HepG2 (cell line): Measurements from ENCODE around the gene SYMPK. TPM values are rescaled to one million over a fixed set of nuclear protein-coding genes. Genes with fewer than 3 reads are reported as not detected.
A peak's percentile ranks its signal among the peaks of the same experiment; 100 is the strongest.

Source experiments
- DMAP1 ChIP-seq: IDR thresholded peaks from 2 replicates; pipeline ENCODE4 v1.6.1; 2016
- FOXJ3 ChIP-seq: sonication (generic); formaldehyde crosslinking; IDR thresholded peaks from 2 replicates; pipeline ENCODE4 v1.4.0; 2020; ENCODE audit warnings: missing genetic modification reagents, mild to moderate bottlenecking, borderline replicate concordance
- GABPA ChIP-seq, 2 experiments: IDR thresholded peaks; 2 replicates each; pipeline ENCODE4 v1.6.1; 2011 to 2016; ENCODE audit warnings: low read depth in 2 of 2, low read length in 1 of 2, missing biosample characterization in 1 of 2, missing genetic modification characterization in 1 of 2
- KAT2B ChIP-seq: fragments of 150-350 bp; IDR thresholded peaks from 2 replicates; pipeline ENCODE4 v1.6.1; 2014; ENCODE audit warnings: low read depth, low read length, borderline replicate concordance
- KMT2A ChIP-seq: sonication (generic); formaldehyde crosslinking; IDR thresholded peaks from 2 replicates; pipeline ENCODE4 v1.4.0; 2020; ENCODE audit warnings: missing genetic modification reagents
- REXO4 ChIP-seq: sonication (generic); formaldehyde crosslinking; IDR thresholded peaks from 2 replicates; pipeline ENCODE4 v1.8.0; 2022; ENCODE audit warnings: missing genetic modification reagents, mild to moderate bottlenecking, borderline replicate concordance
- SNAPC2 ChIP-seq: sonication (generic); formaldehyde crosslinking; IDR thresholded peaks from 2 replicates; pipeline ENCODE4 v1.8.1; 2022; ENCODE audit warnings: mild to moderate bottlenecking, missing genetic modification reagents
- SYNCRIP ChIP-seq: fragments of 200-400 bp; formaldehyde crosslinking; IDR thresholded peaks from 2 replicates; pipeline ENCODE4 v1.6.1; 2018; ENCODE audit warnings: mild to moderate bottlenecking, low read depth, low read length; ENCODE audit not compliant: insufficient read depth
- TAF15 ChIP-seq: fragments of 200-400 bp; formaldehyde crosslinking; IDR thresholded peaks from one replicate; pipeline ENCODE4 v1.6.1; 2018; ENCODE audit warnings: mild to moderate bottlenecking, low read depth, low read length; ENCODE audit not compliant: poor library complexity, severe bottlenecking
- TCF12 ChIP-seq, 2 experiments: fragments of 450-650 bp in 1 of 2; sonication (generic) in 1 of 2; formaldehyde crosslinking in 1 of 2; IDR thresholded peaks; 2 replicates each; pipeline versions ENCODE4 v1.6.1 to v1.8.0; 2017 to 2022; ENCODE audit warnings: antibody characterized with exemption in 1 of 2, mild to moderate bottlenecking in 1 of 2, missing genetic modification reagents in 1 of 2, moderate library complexity in 1 of 2
- TGIF2 ChIP-seq: IDR thresholded peaks from 2 replicates; pipeline ENCODE4 v1.6.1; 2016; ENCODE audit warnings: control low read depth, missing compliant biosample characterization
- ZNF331 ChIP-seq: sonication (generic); formaldehyde crosslinking; IDR thresholded peaks from 2 replicates; pipeline ENCODE4 v1.4.0; 2020; ENCODE audit warnings: missing genetic modification reagents
- ZNF34 ChIP-seq: sonication (generic); formaldehyde crosslinking; IDR thresholded peaks from 2 replicates; pipeline ENCODE4 v1.4.0; 2020; ENCODE audit warnings: mild to moderate bottlenecking, missing genetic modification reagents, borderline replicate concordance
- ZNF383 ChIP-seq: sonication (generic); formaldehyde crosslinking; IDR thresholded peaks from 2 replicates; pipeline ENCODE4 v1.4.0; 2020; ENCODE audit warnings: missing genetic modification reagents, mild to moderate bottlenecking, borderline replicate concordance
- ZNF543 ChIP-seq: sonication (generic); formaldehyde crosslinking; IDR thresholded peaks from 2 replicates; pipeline ENCODE4 v1.4.0; 2020; ENCODE audit warnings: mild to moderate bottlenecking, missing genetic modification reagents
- ZNF546 ChIP-seq: sonication (generic); formaldehyde crosslinking; conservative IDR thresholded peaks from 2 replicates; pipeline ENCODE4 v1.8.1; 2023; ENCODE audit warnings: mild to moderate bottlenecking, missing genetic modification reagents
- ZNF609 ChIP-seq: sonication (generic); formaldehyde crosslinking; IDR thresholded peaks from 2 replicates; pipeline ENCODE4 v1.4.0; 2020; ENCODE audit warnings: mild to moderate bottlenecking, missing genetic modification reagents, borderline replicate concordance
- ZNF800 ChIP-seq: sonication (generic); formaldehyde crosslinking; IDR thresholded peaks from 2 replicates; pipeline ENCODE4 v1.4.0; 2020; ENCODE audit warnings: missing genetic modification reagents
- ZSCAN5A ChIP-seq: sonication (generic); formaldehyde crosslinking; IDR thresholded peaks from 2 replicates; pipeline ENCODE4 v1.8.0; 2022; ENCODE audit warnings: mild to moderate bottlenecking, missing genetic modification reagents, borderline replicate concordance
- polyA plus RNA-seq, 8 experiments: library from polyadenylated mRNA; depleted of rRNA in 3 of 8; stranded (reverse) in 7 of 8; unstranded in 1 of 8; fragments of >200 nt; fragmentation: Illumina TruSeq in 4 of 8; extraction: Trizol in 4 of 8; gene quantifications; 2 replicates each; pipeline versions ENCODE4 v1.2.1 to v1.2.3, GENCODE V29; 2011 to 2016; ENCODE audit warnings: low read depth in 4 of 8, missing spikeins in 1 of 8, mixed read lengths in 1 of 8; ENCODE audit not compliant: insufficient read depth in 1 of 8
- total RNA-seq, 5 experiments: library from RNA; depleted of rRNA; stranded (reverse); fragments of >200 nt; fragmentation: Illumina TruSeq; extraction: Trizol; gene quantifications; 2 replicates each; pipeline ENCODE4 v1.2.3, GENCODE V29; 2016; ENCODE audit warnings: low read depth in 1 of 5

The SYMPK gene
- total and polyA plus RNA-seq, 2 of the 13 experiments (the other 11 are each of a cell fraction or from before 2014, with no cell fraction given), result 21.9 to 55.7 TPM

- TF ChIP-seq ZNF609 (CRISPR knock-in tag), result peak; percentile 26; the same call in 1 of the 2 replicates
- TF ChIP-seq ZNF331, result 0 out of 2 replicates have a peak, but pooled peaks have one; percentile 30
- no peak; the same call in 1 of the 2 replicates for TF ChIP-seq ZNF800 (CRISPR knock-in tag)
- peak; percentile 80 for TF ChIP-seq GABPA (IDR thresholded peaks at IDR 0.05; ENCODE audit: low read depth, low read length)
- TF ChIP-seq GABPA (CRISPR knock-in tag; IDR thresholded peaks at IDR 0.05; ENCODE audit: low read depth), result peak; percentile 96
- no peak for TF ChIP-seq ZNF543 (CRISPR knock-in tag)
- no peak for TF ChIP-seq TGIF2 (CRISPR knock-in tag)
- TF ChIP-seq ZNF34, result no peak
- no peak for TF ChIP-seq ZNF383 (CRISPR knock-in tag)
- 0 out of 2 replicates have a peak, but pooled peaks have one; percentile 17 for TF ChIP-seq KMT2A (CRISPR knock-in tag)
- no peak; the same call in 1 of the 2 replicates for TF ChIP-seq ZSCAN5A (CRISPR knock-in tag)
- no peak for TF ChIP-seq DMAP1 (CRISPR knock-in tag)
- TF ChIP-seq REXO4, result no peak
- TF ChIP-seq SYNCRIP, result no peak
- TF ChIP-seq SNAPC2 (CRISPR knock-in tag), result no peak
- no peak for TF ChIP-seq TCF12 (IDR thresholded peaks at IDR 0.05)
- no peak for TF ChIP-seq TCF12 (CRISPR knock-in tag; IDR thresholded peaks at IDR 0.05)
- TF ChIP-seq FOXJ3 (CRISPR knock-in tag), result peak; percentile 14; the same call in 1 of the 2 replicates
- no peak for TF ChIP-seq TAF15
- TF ChIP-seq KAT2B, result no peak
- TF ChIP-seq ZNF546 (CRISPR knock-in tag), result no peak
Observed at GRCh38 chr19:45886427-45887199, 23.7 kb upstream of the SYMPK start (continued).
